Measurements from ENCODE around the gene KCNMA1. TPM values are rescaled to one million over a fixed set of nuclear protein-coding genes. Genes with fewer than 3 reads are reported as not detected.

The KCNMA1 gene
- total RNA-seq, 2 donors from 2014 or later, result 29.1 to 37.9 TPM

- 59% methylated on average over 4 of the region's 4 CpGs for WGBS
- no peaks in the 10 kb centered on the region for H3K36me3 ChIP-seq
- no peak overlapping the region for H3K4me3 ChIP-seq
- no peaks in the 10 kb centered on the region for H3K9me3 ChIP-seq
- no peaks in the 10 kb centered on the region for H3K27me3 ChIP-seq (replicated peaks; ENCODE audit: insufficient read depth)
- DNase-seq (ENCODE audit: low spot score), result no peak
- no peak overlapping the region for H3K27ac ChIP-seq
- intact Hi-C loops (cut with DNase I), result no loop called here
- no peaks in the 10 kb centered on the region for H3K4me1 ChIP-seq (replicated peaks)
- no peak for TF ChIP-seq CTCF (IDR thresholded peaks at IDR 0.05)
- no peak for TF ChIP-seq POLR2A (IDR thresholded peaks at IDR 0.05)
- TF ChIP-seq POLR2AphosphoS5 (IDR thresholded peaks at IDR 0.05), result no peak
Observed at GRCh38 chr10:77355844-77356243, 281.8 kb downstream of the KCNMA1 start.

- intact Hi-C loops (cut with DNase I), result no loop called here
- H3K36me3 ChIP-seq, result no peaks in the 10 kb centered on the region
- TF ChIP-seq CTCF (IDR thresholded peaks at IDR 0.05) (no peak), POLR2A (IDR thresholded peaks at IDR 0.05) (no peak), POLR2AphosphoS5 (IDR thresholded peaks at IDR 0.05) (no peak)
- H3K27me3 ChIP-seq (replicated peaks; ENCODE audit: insufficient read depth), result no peaks in the 10 kb centered on the region
- no peak for DNase-seq (ENCODE audit: low spot score)
- no peaks in the 10 kb centered on the region for H3K9me3 ChIP-seq
- H3K4me3 ChIP-seq, result no peak overlapping the region
- H3K27ac ChIP-seq, result no peak overlapping the region
- H3K4me1 ChIP-seq (replicated peaks), result no peaks in the 10 kb centered on the region
Observed at GRCh38 chr10:77351386-77351785, 286.2 kb downstream of the KCNMA1 start.

- no peak overlapping the region for H3K27ac ChIP-seq
- H3K4me1 ChIP-seq (replicated peaks), result no peaks in the 10 kb centered on the region
- TF ChIP-seq POLR2A (IDR thresholded peaks at IDR 0.05) (no peak), POLR2AphosphoS5 (IDR thresholded peaks at IDR 0.05) (no peak), CTCF (IDR thresholded peaks at IDR 0.05) (no peak)
- H3K27me3 ChIP-seq (replicated peaks; ENCODE audit: insufficient read depth), result no peaks in the 10 kb centered on the region
- H3K9me3 ChIP-seq, result no peaks in the 10 kb centered on the region
- no peaks in the 10 kb centered on the region for H3K36me3 ChIP-seq
- WGBS, result 50% methylated on average over 1 of the region's 1 CpG
- H3K4me3 ChIP-seq, result no peak overlapping the region
- intact Hi-C loops (cut with DNase I), result no loop called here
- no peak for DNase-seq (ENCODE audit: low spot score)
Observed at GRCh38 chr10:77350711-77351119, 286.9 kb downstream of the KCNMA1 start.

DNA sequence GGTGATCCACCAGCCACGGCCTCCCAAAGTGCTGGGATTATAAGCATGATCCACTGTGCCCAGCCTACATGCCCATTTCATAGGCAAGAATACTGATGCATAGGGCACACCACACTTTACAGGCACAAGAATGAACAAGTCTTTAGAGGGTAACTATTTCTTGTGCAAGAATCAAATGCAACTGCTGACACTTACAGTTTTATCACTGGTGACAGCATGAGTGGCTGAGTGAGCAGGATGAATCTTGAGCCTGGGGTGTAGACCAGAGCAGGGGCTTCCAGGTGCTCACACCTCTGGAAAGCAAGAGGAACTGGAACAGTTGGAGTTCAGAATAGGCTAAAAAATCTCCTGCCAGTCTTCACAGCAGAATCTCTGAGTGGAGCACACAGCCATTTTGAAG, 287.5 kb downstream of the KCNMA1 start:
- Histone ChIP-seq H3K4me3 (no peak overlapping the region), H3K36me3 (no peaks in the 10 kb centered on the region), H3K9me3 (no peaks in the 10 kb centered on the region), H3K4me1 (replicated peaks) (no peaks in the 10 kb centered on the region), H3K27ac (no peak overlapping the region), H3K27me3 (replicated peaks; ENCODE audit: insufficient read depth) (no peaks in the 10 kb centered on the region)
- intact Hi-C loops (cut with DNase I), result no loop called here
- 93% methylated on average over 1 of the region's 1 CpG for WGBS
- no peak for DNase-seq (ENCODE audit: low spot score)
- TF ChIP-seq CTCF (IDR thresholded peaks at IDR 0.05), result no peak
- TF ChIP-seq POLR2A (IDR thresholded peaks at IDR 0.05), result no peak
- no peak for TF ChIP-seq POLR2AphosphoS5 (IDR thresholded peaks at IDR 0.05)

DNA sequence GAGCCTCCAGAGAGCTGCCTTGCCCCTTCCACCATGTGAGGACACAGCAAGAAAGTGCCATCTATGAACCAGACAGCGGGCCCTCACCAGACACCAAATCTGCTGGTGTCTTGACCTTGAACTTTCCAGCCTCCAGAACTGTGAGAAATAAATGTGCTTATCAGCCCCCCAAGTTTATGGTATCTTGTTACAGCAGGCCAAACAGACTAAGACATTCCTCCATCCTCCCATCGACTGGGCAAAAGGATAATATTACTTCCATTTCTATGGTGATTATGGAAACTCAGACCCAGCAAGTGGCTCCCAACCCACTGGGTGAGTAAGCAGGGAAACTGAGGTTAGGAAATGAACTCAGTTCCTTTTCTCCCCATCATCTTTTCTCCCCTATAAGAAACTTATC, 288.4 kb downstream of the KCNMA1 start:
- no peaks in the 10 kb centered on the region for H3K36me3 ChIP-seq
- H3K4me3 ChIP-seq, result no peak overlapping the region
- no peaks in the 10 kb centered on the region for H3K4me1 ChIP-seq (replicated peaks)
- no peaks in the 10 kb centered on the region for H3K9me3 ChIP-seq
- intact Hi-C loops (cut with DNase I), result no loop called here
- no peak overlapping the region for H3K27ac ChIP-seq
- no peak for TF ChIP-seq CTCF (IDR thresholded peaks at IDR 0.05)
- no peak for TF ChIP-seq POLR2A (IDR thresholded peaks at IDR 0.05)
- TF ChIP-seq POLR2AphosphoS5 (IDR thresholded peaks at IDR 0.05), result no peak
- no peak for DNase-seq (ENCODE audit: low spot score)
- WGBS, result 78% methylated on average over 2 of the region's 2 CpGs
- H3K27me3 ChIP-seq (replicated peaks; ENCODE audit: insufficient read depth), result no peaks in the 10 kb centered on the region
